Omental fat pad (tissue), 4 donors: Measurements from ENCODE around the gene PLXNA2. TPM values are rescaled to one million over a fixed set of nuclear protein-coding genes. Genes with fewer than 3 reads are reported as not detected.

ENCODE experiments used
- ATAC-seq: fragments of 150-250 bp; one replicate; pipeline ENCODE4 v1.9.1; 2016; ENCODE audit warnings: mild to moderate bottlenecking, moderate library complexity; ENCODE audit not compliant: low FRiP score
- DNase-seq: peaks from one replicate; pipeline ENCODE4 v3.0.0-alpha.2; 2019; ENCODE audit warnings: low spot score
- total RNA-seq, 4 donors: library from RNA; depleted of rRNA; stranded (reverse); fragments of >200 nt; gene quantifications; one replicate each; pipeline ENCODE4 v1.1.0, GENCODE V29; 2016
- TF ChIP-seq, protein P1 (sequence below), 3 donors: fragments of 450-650 bp; IDR thresholded peaks; one replicate each; pipeline ENCODE4 v1.5.1; 2016 to 2017; ENCODE audit warnings: antibody characterized with exemption in 3 of 3, mild to moderate bottlenecking in 3 of 3, moderate library complexity in 2 of 3

PLXNA2 gene
- total RNA-seq, 4 donors from 2014 or later, result 21.7 to 67.9 (median 36.8) TPM

- ATAC-seq (no peak), DNase-seq (no peak)
- TF ChIP-seq, protein P1, sequence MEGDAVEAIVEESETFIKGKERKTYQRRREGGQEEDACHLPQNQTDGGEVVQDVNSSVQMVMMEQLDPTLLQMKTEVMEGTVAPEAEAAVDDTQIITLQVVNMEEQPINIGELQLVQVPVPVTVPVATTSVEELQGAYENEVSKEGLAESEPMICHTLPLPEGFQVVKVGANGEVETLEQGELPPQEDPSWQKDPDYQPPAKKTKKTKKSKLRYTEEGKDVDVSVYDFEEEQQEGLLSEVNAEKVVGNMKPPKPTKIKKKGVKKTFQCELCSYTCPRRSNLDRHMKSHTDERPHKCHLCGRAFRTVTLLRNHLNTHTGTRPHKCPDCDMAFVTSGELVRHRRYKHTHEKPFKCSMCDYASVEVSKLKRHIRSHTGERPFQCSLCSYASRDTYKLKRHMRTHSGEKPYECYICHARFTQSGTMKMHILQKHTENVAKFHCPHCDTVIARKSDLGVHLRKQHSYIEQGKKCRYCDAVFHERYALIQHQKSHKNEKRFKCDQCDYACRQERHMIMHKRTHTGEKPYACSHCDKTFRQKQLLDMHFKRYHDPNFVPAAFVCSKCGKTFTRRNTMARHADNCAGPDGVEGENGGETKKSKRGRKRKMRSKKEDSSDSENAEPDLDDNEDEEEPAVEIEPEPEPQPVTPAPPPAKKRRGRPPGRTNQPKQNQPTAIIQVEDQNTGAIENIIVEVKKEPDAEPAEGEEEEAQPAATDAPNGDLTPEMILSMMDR (IDR thresholded peaks at IDR 0.05), result no peak
Measured at GRCh38 chr1:208136459-208137182, 107.6 kb downstream of the PLXNA2 start.

GRCh38 chr1:208135354-208135753 lies 108.8 kb downstream of the PLXNA2 start:
- TF ChIP-seq, protein P1 (IDR thresholded peaks at IDR 0.05), result no peak
- ATAC-seq (no peak), DNase-seq (no peak)

DNA sequence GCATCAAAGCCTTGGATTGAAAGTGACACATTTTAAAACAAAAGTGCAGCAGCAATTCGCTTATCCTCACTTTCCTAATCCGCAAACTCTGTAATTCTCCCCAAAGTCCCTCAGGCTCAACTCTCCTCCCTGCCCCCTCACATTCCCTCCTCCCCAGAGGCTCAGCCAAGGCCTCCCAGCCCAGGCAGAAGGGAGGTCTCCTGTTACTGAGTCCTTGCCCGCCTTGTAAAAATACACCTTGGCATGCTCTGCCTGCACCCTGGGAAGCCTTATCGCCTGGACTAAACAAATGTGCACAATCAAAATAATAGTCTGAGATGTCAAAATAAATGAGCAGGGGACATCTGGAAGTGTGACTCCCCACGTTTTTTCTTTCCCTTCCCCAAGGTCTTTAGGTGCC lies 109.7 kb downstream of the PLXNA2 start:
- TF ChIP-seq, protein P1 (IDR thresholded peaks at IDR 0.05), result no peak
- DNase-seq, result no peak
- no peak for ATAC-seq

DNA sequence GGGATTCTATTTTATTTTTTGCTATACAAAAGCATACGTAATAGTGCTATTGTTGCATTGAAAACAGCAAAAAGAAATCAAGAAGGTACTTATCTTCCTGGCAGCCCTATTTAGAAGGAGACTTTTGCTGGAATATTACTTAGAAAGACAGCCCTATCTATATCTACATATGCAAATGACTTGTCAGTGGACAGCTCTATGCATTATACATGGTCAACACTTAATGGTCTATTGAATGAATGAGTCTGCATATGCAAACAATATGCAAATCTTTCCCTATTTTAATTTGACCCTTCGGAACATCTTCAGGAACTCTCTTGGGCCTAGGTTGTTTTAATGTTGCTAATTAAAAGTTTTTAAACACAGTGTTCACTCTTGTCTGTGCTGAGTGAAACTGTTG lies 110.8 kb downstream of the PLXNA2 start:
- no peak for DNase-seq
- TF ChIP-seq, protein P1 (IDR thresholded peaks at IDR 0.05), result no peak
- ATAC-seq, result no peak

- TF ChIP-seq, protein P1 (IDR thresholded peaks at IDR 0.05), result peak in 1 of 3 donors; percentile 66
- peak; percentile 81 for DNase-seq
- ATAC-seq, result peak; percentile 81
Measured at GRCh38 chr1:208132287-208132882, 111.8 kb downstream of the PLXNA2 start.

DNA sequence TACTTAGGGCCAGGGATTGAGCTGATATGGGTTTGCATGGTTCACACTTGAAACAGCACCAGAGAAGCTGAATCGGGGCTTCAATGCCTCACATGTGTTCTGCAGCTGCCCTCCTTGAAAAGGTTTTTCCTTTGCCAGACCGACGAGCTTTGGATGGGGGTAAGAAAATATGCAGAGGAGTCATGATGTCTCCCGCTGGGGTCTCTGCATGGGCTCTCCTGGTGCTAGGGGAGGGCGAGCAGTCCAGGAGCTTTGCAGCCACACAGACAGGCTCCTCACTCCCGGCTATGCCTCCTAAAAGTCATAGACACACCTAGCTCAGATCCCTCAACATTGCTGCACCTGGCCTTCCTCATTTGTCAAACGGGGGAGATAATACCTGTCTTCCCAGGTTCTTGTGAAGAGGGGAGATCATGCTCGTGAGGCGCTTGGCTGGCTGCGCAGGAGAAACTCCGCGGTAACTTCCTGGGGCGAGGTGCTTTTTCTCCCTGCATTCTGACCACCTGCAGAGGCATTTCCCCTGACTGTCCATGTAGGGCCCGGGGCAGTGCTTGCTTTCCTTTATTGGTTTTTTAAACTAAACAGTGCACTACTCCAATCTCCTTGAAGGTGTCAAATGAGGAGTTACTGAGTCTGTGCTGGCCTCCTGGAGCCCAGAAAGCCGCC lies 112.4 kb downstream of the PLXNA2 start:
- ATAC-seq (no peak), DNase-seq (no peak)
- TF ChIP-seq, protein P1 (IDR thresholded peaks at IDR 0.05), result no peak
